ENCODE measurements around the gene IQGAP3.
A peak's percentile ranks its signal among the peaks of the same experiment; 100 is the strongest.

IQGAP3 gene

DNA sequence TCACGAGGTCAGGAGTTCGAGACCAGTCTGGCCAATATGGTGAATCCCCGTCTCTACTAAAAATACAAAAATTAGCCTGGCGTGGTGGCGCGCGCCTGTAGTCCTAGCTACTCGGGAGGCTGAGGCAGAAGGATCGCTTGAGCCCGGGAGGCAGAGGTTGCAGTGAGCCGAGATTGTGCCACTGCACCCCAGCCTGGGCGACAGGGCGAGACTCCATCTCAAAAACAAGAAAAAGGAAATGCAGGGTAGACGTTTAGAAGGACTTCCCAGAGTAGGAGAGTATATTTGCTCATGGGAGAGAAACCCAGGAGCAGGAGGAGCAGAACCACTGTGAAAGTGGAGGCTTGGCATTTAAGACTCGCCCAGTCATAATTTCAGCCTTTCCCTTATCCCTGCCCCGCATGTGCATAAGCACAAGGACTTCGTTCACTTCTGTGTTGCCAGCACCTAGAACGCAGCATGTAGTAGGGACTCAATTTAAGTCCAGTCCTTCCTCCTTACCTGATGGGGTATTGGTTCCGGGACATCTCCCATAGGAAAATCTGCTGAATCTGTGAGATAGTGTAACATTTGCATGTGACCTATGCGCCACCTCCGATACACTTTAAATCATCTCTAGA, 66.6 kb downstream of the IQGAP3 start:
- TF ChIP-seq, protein P1, sequence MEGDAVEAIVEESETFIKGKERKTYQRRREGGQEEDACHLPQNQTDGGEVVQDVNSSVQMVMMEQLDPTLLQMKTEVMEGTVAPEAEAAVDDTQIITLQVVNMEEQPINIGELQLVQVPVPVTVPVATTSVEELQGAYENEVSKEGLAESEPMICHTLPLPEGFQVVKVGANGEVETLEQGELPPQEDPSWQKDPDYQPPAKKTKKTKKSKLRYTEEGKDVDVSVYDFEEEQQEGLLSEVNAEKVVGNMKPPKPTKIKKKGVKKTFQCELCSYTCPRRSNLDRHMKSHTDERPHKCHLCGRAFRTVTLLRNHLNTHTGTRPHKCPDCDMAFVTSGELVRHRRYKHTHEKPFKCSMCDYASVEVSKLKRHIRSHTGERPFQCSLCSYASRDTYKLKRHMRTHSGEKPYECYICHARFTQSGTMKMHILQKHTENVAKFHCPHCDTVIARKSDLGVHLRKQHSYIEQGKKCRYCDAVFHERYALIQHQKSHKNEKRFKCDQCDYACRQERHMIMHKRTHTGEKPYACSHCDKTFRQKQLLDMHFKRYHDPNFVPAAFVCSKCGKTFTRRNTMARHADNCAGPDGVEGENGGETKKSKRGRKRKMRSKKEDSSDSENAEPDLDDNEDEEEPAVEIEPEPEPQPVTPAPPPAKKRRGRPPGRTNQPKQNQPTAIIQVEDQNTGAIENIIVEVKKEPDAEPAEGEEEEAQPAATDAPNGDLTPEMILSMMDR (IDR thresholded peaks at IDR 0.05; ENCODE audit: low read depth, low read length, missing control alignments): no peak
- no peak for DNase-seq (ENCODE audit: extremely low read depth, low read depth)
- H3K4me3 ChIP-seq (replicated peaks; ENCODE audit: low read depth, low read length): no peak overlapping the region

- TF ChIP-seq, protein P1 (IDR thresholded peaks at IDR 0.05; ENCODE audit: low read depth, low read length, missing control alignments): no peak
- H3K4me3 ChIP-seq (replicated peaks; ENCODE audit: low read depth, low read length): peak overlapping the region; percentile 14; the same call in 1 of the 2 replicates
- peak; percentile 94 for DNase-seq (ENCODE audit: extremely low read depth, low read depth)
These were observed 67.3 kb downstream of the IQGAP3 start for GRCh38 chr1:156504821-156505678.

DNA sequence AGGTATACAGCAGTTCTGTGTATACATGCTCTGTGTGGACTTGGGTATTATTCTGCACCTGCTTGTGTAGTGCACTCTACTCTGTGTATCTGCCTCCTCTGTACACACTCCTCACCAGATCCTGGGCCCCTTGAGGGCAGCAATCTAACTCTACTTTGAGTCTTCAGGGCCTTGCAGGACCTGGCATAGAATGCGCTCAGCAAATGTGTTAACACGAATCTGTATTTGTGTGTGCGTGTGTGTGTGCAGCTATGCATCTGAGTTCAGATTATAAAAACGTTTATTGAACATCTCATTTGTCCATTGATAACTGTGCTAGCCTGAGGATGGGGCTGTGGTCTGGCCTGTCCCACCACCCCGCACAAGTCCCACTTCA, 67.9 kb downstream of the IQGAP3 start:
- no peak for DNase-seq (ENCODE audit: extremely low read depth, low read depth)
- no peak overlapping the region for H3K4me3 ChIP-seq (replicated peaks; ENCODE audit: low read depth, low read length)
- TF ChIP-seq, protein P1 (IDR thresholded peaks at IDR 0.05; ENCODE audit: low read depth, low read length, missing control alignments): no peak

DNA sequence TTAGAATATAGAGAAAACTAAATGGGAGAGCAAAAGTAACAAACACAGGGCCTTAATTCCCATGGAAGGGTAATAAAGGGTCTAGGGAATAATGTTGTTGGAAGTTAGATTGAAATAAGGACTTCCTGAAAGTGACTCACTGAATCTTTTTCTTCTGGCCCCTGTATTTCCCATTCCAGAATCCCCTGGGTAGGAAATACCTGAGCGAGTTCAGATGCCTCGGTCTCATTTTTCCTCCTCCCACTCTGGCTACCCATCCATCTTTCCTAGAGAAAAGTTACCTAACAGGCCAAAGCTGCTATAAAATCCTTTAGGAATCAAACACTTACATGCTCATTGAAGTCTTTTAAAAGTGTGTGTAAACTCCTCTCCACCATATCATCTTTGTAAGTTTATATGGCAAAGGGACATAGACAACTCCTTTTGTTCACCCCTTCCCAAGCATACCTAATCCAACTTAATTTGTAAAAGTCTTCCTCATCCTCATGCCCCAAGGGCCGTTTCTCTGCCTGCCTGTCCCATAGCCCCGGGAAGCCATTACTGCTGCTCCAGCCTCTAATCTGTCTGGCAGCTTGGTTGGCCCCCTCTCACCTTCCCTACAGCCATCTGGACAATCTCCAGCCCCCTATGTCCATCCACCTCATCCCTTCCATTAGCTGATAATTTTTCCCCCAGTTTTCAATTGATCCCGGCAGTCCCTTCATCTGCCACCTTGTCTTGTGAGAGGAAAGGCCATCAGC, 68.5 kb downstream of the IQGAP3 start:
- DNase-seq (ENCODE audit: extremely low read depth, low read depth): no peak
- H3K4me3 ChIP-seq (replicated peaks; ENCODE audit: low read depth, low read length): no peak overlapping the region
- TF ChIP-seq, protein P1 (IDR thresholded peaks at IDR 0.05; ENCODE audit: low read depth, low read length, missing control alignments): no peak

GRCh38 chr1:156502894-156503697, 69.3 kb downstream of the IQGAP3 start:
- H3K4me3 ChIP-seq (replicated peaks; ENCODE audit: low read depth, low read length): no peak overlapping the region
- peak; percentile 70 for DNase-seq (ENCODE audit: extremely low read depth, low read depth)
- TF ChIP-seq, protein P1 (IDR thresholded peaks at IDR 0.05; ENCODE audit: low read depth, low read length, missing control alignments): no peak

GRCh38 chr1:156502391-156502893, 69.9 kb downstream of the IQGAP3 start:
- H3K4me3 ChIP-seq (replicated peaks; ENCODE audit: low read depth, low read length): no peak overlapping the region
- no peak for DNase-seq (ENCODE audit: extremely low read depth, low read depth)
- TF ChIP-seq, protein P1 (IDR thresholded peaks at IDR 0.05; ENCODE audit: low read depth, low read length, missing control alignments): no peak
